ENCODE data around the gene GAPVD1. TPM values are rescaled to one million over a fixed set of nuclear protein-coding genes. Genes with fewer than 3 reads are reported as not detected.

Gene GAPVD1
- total and polyA plus RNA-seq, 2 of the 13 experiments (the other 11 are each of a cell fraction or from before 2014, with no cell fraction given), result 11.1 to 33.2 TPM

- peaks cover 51% of the 10 kb centered on the region for H3K79me2 ChIP-seq (ENCODE audit: insufficient read depth, low read length)
- BruUV-seq (replicated peaks), result TSS peak; percentile 65
- H3K9me3 ChIP-seq (ENCODE audit: low read length), result no peaks in the 10 kb centered on the region
- peak overlapping the region; percentile 72 for H3K4me2 ChIP-seq (ENCODE audit: low read depth, low read length)
- peak overlapping the region; percentile 83 to 99 (median 87) for H3K4me3 ChIP-seq (replicated peaks in 1 of 3; ENCODE audit: insufficient read depth in 1 of 3, low read depth in 2 of 3, low read length in 3 of 3)
- 25% methylated on average over 11 of the region's 11 CpGs for WGBS (ENCODE audit: low lambda C conversion rate)
- TF ChIP-seq CCDC6 (CRISPR knock-in tag; IDR thresholded peaks at IDR 0.05) (peak; percentile 8; the same call in 1 of the 2 replicates), ZNF878 (CRISPR knock-in tag; IDR thresholded peaks at IDR 0.05) (peak; percentile 56; the same call in 1 of the 2 replicates), ZMAT3 (CRISPR knock-in tag; conservative IDR thresholded peaks at IDR 0.05) (no peak), IRF2 (CRISPR knock-in tag; IDR thresholded peaks at IDR 0.05) (no peak), ATF7 (IDR thresholded peaks at IDR 0.05) (peak; percentile 77), ATF7 (CRISPR knock-in tag; IDR thresholded peaks at IDR 0.05) (no peak), DZIP1 (CRISPR knock-in tag; IDR thresholded peaks at IDR 0.05) (no peak), NR1H2 (CRISPR knock-in tag; IDR thresholded peaks at IDR 0.05; ENCODE audit: borderline replicate concordance, low read depth) (no peak), HMG20A (CRISPR knock-in tag; IDR thresholded peaks at IDR 0.05; ENCODE audit: borderline replicate concordance) (no peak), NFYB (CRISPR knock-in tag; IDR thresholded peaks at IDR 0.05) (no peak), TCF12 (IDR thresholded peaks at IDR 0.05) (no peak), TCF12 (CRISPR knock-in tag; IDR thresholded peaks at IDR 0.05) (no peak), KAT7 (CRISPR knock-in tag; IDR thresholded peaks at IDR 0.05; ENCODE audit: borderline replicate concordance) (0 out of 2 replicates have a peak, but pooled peaks have one; percentile 18), GFI1 (CRISPR knock-in tag; IDR thresholded peaks at IDR 0.05; ENCODE audit: borderline replicate concordance) (no peak; the same call in 1 of the 2 replicates), FOSL2 (CRISPR knock-in tag; IDR thresholded peaks at IDR 0.05) (no peak), SPEN (CRISPR knock-in tag; IDR thresholded peaks at IDR 0.05; ENCODE audit: low read depth) (no peak), ASH2L (IDR thresholded peaks at IDR 0.05; ENCODE audit: insufficient read length, low read depth, low read length) (peak; percentile 1), KDM4B (CRISPR knock-in tag; IDR thresholded peaks at IDR 0.05) (peak; percentile 10; the same call in 1 of the 2 replicates), ZNF317 (CRISPR knock-in tag; IDR thresholded peaks at IDR 0.05) (0 out of 2 replicates have a peak, but pooled peaks have one; percentile 33), PCBP2 (optimal IDR thresholded peaks at IDR 0.05; ENCODE audit: low read depth, low read length, poor library complexity, severe bottlenecking) (no peak), ARNTL (CRISPR knock-in tag; IDR thresholded peaks at IDR 0.05) (no peak)
- FAIRE-seq (no peak), DNase-seq (ENCODE audit: low spot score) (peak; percentile 15), ATAC-seq (no peak)
- POLR2A ChIA-PET, result interaction anchor here (0.9 to 5.0 kb wide), 6 partner anchors 10 to 99 kb away, joined by 3 to 73 read pairs (median 11); partner anchors contain the start of gene HSPA5
- H3K27me3 ChIP-seq (ENCODE audit: control insufficient read depth in 1 of 2, insufficient read depth in 2 of 2, low read length in 2 of 2), result no peaks in the 10 kb centered on the region
- no peak overlapping the region for H2AFZ ChIP-seq (ENCODE audit: low read length)
- intact Hi-C loops (cut with micrococcal nuclease; ENCODE audit: unreplicated experiment), result no loop called here
- H3K36me3 ChIP-seq (replicated peaks in 1 of 2; ENCODE audit: control insufficient read depth in 1 of 2, insufficient read depth in 2 of 2, low read length in 2 of 2), result peaks cover 0 to 8% of the 10 kb centered on the region in 2 experiments; a peak in 1 of 5 replicates
- in situ Hi-C loops (cut with HindIII; ENCODE audit: extremely low pct_ligation_motif_present, low pct_unique_long_range_greater_than_20kb), result no loop called here
- H4K20me1 ChIP-seq (ENCODE audit: insufficient read depth, low read length), result peaks cover 6% of the 10 kb centered on the region
- H3K4me1 ChIP-seq (ENCODE audit: insufficient read depth, low read length), result peaks cover 58% of the 10 kb centered on the region
- CTCF ChIA-PET (ENCODE audit: low intra/inter-chr PET ratio, low total read pairs), result no interaction called here
- peak overlapping the region; percentile 94 for H3K27ac ChIP-seq (ENCODE audit: extremely low read length, insufficient read depth, low read length)
- H3K9ac ChIP-seq (ENCODE audit: insufficient read depth, low read depth, low read length), result peak overlapping the region; percentile 88
Observed at GRCh38 chr9:125262294-125262991, 817 bp downstream of the GAPVD1 start.
